ENCODE data around the gene TRANK1. TPM values are rescaled to one million over a fixed set of nuclear protein-coding genes. Genes with fewer than 3 reads are reported as not detected.

TRANK1 gene
- total and polyA plus RNA-seq, 7 experiments from 2014 or later, result 29.6 to 113 (median 75.3) TPM

DNA sequence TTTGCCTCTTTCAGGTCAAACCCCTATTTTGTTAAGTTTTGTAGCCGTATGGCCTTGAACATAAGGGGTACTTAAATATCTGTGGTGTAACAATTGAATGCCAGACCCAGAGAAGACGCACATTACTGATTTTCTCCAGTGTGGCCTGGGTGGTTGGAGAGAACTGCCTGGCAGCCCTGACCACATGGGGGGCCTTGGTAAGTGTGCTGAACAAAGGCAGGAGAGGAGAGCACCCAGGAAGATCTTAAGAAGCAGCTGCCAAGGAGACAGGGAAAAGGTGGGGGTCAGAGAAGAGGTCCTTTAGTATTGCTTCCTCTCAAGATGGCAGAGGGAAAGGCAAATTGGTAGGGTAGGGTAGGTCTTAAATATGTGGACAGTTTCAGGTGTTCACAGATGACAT is 35.7 kb downstream of the TRANK1 start:
- H3K36me3 ChIP-seq (ENCODE audit: control insufficient read depth in 2 of 3, insufficient read depth in 3 of 3, low read length in 3 of 3), result no peaks in the 10 kb centered on the region
- ChIA-PET POLR2A (interaction anchor here (0.6 to 7.0 kb wide), 7 partner anchors 9 to 49 kb away, joined by 3 to 62 read pairs (median 3); partner anchors contain the start of gene TRANK1), CTCF (interaction anchor here (1.1 to 1.7 kb wide), 2 partner anchors 33 to 49 kb away, joined by 4 read pairs; no protein-coding TSS in a partner anchor)
- peak overlapping the region; percentile 94 for H3K27ac ChIP-seq (ENCODE audit: low read depth, low read length)
- peaks cover 0 to 13% (median 5%) of the 10 kb centered on the region in 5 donors for H3K36me3 Mint-ChIP-seq
- DNase-seq, result no peak
- no peaks in the 10 kb centered on the region for H3K9me3 ChIP-seq (ENCODE audit: control insufficient read depth in 2 of 3, low read length in 3 of 3)
- peak overlapping the region; percentile 90 to 100 (median 95) for H3K27ac Mint-ChIP-seq
- H3K4me3 ChIP-seq (ENCODE audit: low read length), result no peak overlapping the region
- H3K27me3 Mint-ChIP-seq, result no peaks in the 10 kb centered on the region
- intact Hi-C loops (cut with micrococcal nuclease), result loop anchor here (2.0 kb wide), 2 partner anchors 36 to 40 kb away; partner anchors contain the start of gene TRANK1 (in 1 of the 2)
- H3K9me3 Mint-ChIP-seq, result no peaks in the 10 kb centered on the region
- no peaks in the 10 kb centered on the region for H3K27me3 ChIP-seq (ENCODE audit: control insufficient read depth in 2 of 2, insufficient read depth in 2 of 2, low read length in 2 of 2)
- ATAC-seq, result no peak
- H3K4me1 Mint-ChIP-seq, result peaks cover 44 to 75% (median 69%) of the 10 kb centered on the region in 7 donors
- peaks cover 40 to 45% of the 10 kb centered on the region in 2 donors for H3K4me1 ChIP-seq (ENCODE audit: control insufficient read depth in 2 of 2, insufficient read depth in 2 of 2, low read length in 2 of 2)
- H3K4me3 Mint-ChIP-seq, result peak overlapping the region; percentile 89 to 100 (median 95)

DNA sequence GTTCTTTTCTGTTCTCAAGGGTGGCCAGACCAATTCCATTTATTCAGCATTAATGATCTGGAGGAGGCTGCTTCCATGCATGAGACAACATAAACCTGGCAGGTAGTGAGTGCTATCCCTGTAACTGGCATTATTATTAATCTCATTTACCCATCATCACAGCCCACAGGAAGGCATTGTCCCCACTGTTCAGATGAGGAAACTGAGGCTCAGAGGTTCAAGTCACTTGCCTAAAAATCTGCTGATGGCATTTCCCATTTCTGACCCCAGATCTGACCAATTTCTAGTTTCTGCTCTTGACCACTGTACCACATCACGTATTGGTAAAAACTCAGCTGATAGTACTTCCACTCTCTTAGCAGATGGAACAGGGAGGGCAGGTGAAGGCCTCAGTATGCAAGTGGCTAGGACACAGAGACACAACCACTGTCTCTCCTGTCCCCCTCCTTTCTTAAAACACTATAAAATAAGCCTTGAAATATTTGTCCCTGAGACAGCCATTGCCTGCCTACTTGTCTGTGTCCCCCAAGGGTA is 36.1 kb downstream of the TRANK1 start:
- Histone ChIP-seq H3K27me3 (ENCODE audit: control insufficient read depth in 2 of 2, insufficient read depth in 2 of 2, low read length in 2 of 2) (no peaks in the 10 kb centered on the region), H3K9me3 (ENCODE audit: control insufficient read depth in 2 of 3, low read length in 3 of 3) (no peaks in the 10 kb centered on the region), H3K27ac (ENCODE audit: low read depth, low read length) (peak overlapping the region; percentile 94), H3K4me3 (ENCODE audit: low read length) (peak overlapping the region; percentile 80), H3K36me3 (ENCODE audit: control insufficient read depth in 2 of 3, insufficient read depth in 3 of 3, low read length in 3 of 3) (no peaks in the 10 kb centered on the region), H3K4me1 (ENCODE audit: control insufficient read depth in 2 of 2, insufficient read depth in 2 of 2, low read length in 2 of 2) (peaks cover 41 to 45% of the 10 kb centered on the region in 2 donors)
- ATAC-seq (no peak), DNase-seq (no peak)
- H3K4me1 Mint-ChIP-seq, result peaks cover 41 to 73% (median 68%) of the 10 kb centered on the region in 7 donors
- H3K9me3 Mint-ChIP-seq, result no peaks in the 10 kb centered on the region
- intact Hi-C loops (cut with micrococcal nuclease), result loop anchor here (1.0 to 2.0 kb wide), 9 partner anchors 8 to 85 kb away; partner anchors contain the start of genes EPM2AIP1 (in 2 of the 2), MLH1 (in 2 of the 2) and TRANK1 (in 2 of the 2)
- no peaks in the 10 kb centered on the region for H3K27me3 Mint-ChIP-seq
- POLR2A ChIA-PET, result interaction anchor here (0.6 to 7.0 kb wide), 6 partner anchors 15 to 84 kb away, joined by 3 to 62 read pairs (median 14); partner anchors contain the start of genes EPM2AIP1, MLH1 and TRANK1
- H3K4me3 Mint-ChIP-seq, result peak overlapping the region; percentile 89 to 100 (median 95)
- peaks cover 0 to 13% (median 5%) of the 10 kb centered on the region in 5 donors for H3K36me3 Mint-ChIP-seq
- CTCF ChIA-PET, result interaction anchor here (0.5 to 1.7 kb wide), 3 partner anchors 33 to 1588 kb away, joined by 3 to 4 read pairs (median 4); no protein-coding TSS in a partner anchor
- H3K27ac Mint-ChIP-seq, result peak overlapping the region; percentile 90 to 100 (median 95)

DNA sequence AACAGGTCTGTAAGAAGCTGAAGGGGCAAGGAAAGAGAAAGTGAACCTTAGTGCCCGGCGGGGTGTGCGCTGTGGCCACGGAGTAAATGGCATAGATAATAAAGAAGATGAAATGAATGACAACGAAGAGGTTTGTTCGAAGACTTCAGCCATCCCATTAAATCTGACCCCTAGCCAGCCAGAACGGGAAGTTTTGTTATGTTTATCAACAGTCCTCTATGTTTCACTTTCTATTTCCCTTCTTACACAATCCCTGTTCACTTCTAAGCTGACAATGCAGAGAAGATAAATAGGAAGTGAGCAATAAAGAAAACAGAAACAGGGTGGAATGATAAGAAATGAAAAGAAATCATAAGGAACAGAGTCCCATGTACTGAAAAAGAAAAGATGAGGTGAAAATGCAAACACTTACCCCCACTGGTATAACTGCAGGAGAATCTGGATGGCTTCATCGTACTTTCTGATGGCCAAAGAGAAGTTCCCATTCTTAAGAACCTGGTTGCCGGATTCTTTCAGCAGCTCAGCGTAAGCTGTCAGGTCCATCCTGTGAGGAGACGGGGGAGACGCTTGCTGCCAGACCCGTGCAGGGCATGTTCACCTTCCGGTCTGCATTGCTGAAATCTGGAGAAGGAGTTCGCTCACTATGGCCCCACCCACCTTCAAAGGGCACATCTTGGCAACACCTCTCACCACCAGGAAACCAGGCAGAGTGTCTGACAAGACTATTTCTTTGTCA is 36.8 kb downstream of the TRANK1 start:
- Mint-ChIP-seq H3K36me3 (peaks cover 5 to 18% (median 10%) of the 10 kb centered on the region in 5 donors), H3K27me3 (no peaks in the 10 kb centered on the region), H3K4me1 (peaks cover 42 to 73% (median 68%) of the 10 kb centered on the region in 7 donors), H3K9me3 (no peaks in the 10 kb centered on the region), H3K27ac (peak overlapping the region; percentile 90 to 100 (median 95)), H3K4me3 (peak overlapping the region; percentile 89 to 100 (median 95))
- H3K4me3 ChIP-seq (ENCODE audit: low read length), result peak overlapping the region; percentile 80
- H3K9me3 ChIP-seq (ENCODE audit: control insufficient read depth in 2 of 3, low read length in 3 of 3), result no peaks in the 10 kb centered on the region
- H3K4me1 ChIP-seq (ENCODE audit: control insufficient read depth in 2 of 2, insufficient read depth in 2 of 2, low read length in 2 of 2), result peaks cover 44 to 46% of the 10 kb centered on the region in 2 donors
- peak; percentile 32 to 74 (median 65) for DNase-seq
- peak overlapping the region; percentile 94 for H3K27ac ChIP-seq (ENCODE audit: low read depth, low read length)
- peaks cover 0 to 3% (median 0%) of the 10 kb centered on the region in 3 experiments for H3K36me3 ChIP-seq (ENCODE audit: control insufficient read depth in 2 of 3, insufficient read depth in 3 of 3, low read length in 3 of 3)
- intact Hi-C loops (cut with micrococcal nuclease), result loop anchor here (1.0 to 2.0 kb wide), 9 partner anchors 8 to 85 kb away; partner anchors contain the start of genes EPM2AIP1 (in 2 of the 2), MLH1 (in 2 of the 2) and TRANK1 (in 2 of the 2)
- no peaks in the 10 kb centered on the region for H3K27me3 ChIP-seq (ENCODE audit: control insufficient read depth in 2 of 2, insufficient read depth in 2 of 2, low read length in 2 of 2)
- peak; percentile 73 for ATAC-seq
- POLR2A ChIA-PET, result interaction anchor here (0.7 to 7.0 kb wide), 10 partner anchors 14 to 202 kb away, joined by 3 to 62 read pairs (median 4); partner anchors contain the start of genes EPM2AIP1, MLH1 and TRANK1
- CTCF ChIA-PET, result interaction anchor here (0.5 to 1.7 kb wide), 3 partner anchors 32 to 1589 kb away, joined by 3 to 4 read pairs (median 4); no protein-coding TSS in a partner anchor

DNA sequence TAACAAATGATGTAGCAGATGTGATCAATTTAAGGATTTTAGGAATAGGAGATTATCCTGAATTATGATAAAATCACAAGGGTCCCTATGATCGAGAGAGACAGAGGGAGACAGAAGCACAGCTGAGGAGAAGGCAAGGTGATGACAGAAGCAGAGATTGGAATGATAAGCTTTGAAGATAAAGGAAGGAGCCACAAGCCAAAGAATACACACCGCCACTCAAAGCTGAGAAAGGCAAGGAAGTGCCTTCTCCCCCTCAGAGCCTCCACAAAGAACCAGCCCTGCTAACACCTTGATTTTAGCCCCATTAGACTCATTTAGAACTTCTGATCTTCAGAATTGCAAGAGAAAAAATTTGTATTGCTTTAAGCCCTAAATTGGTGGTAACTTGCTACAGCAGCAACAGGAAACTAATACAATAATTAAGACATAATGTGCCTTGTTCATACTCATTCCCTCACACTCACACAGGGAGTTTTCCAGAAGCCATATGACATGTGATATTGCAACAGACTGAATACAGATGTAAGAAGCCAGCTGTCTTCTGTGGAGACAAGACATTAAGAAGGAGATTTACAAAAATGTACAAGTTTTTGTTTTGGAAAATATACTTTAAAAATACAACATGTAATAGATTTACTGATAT is 38.2 kb downstream of the TRANK1 start:
- Histone ChIP-seq H3K4me3 (ENCODE audit: low read length) (peak overlapping the region; percentile 50), H3K9me3 (ENCODE audit: control insufficient read depth in 2 of 3, low read length in 3 of 3) (no peaks in the 10 kb centered on the region), H3K4me1 (ENCODE audit: control insufficient read depth in 2 of 2, insufficient read depth in 2 of 2, low read length in 2 of 2) (peaks cover 30 to 49% of the 10 kb centered on the region in 2 donors), H3K36me3 (ENCODE audit: control insufficient read depth in 2 of 3, insufficient read depth in 3 of 3, low read length in 3 of 3) (peaks cover 0 to 7% (median 0%) of the 10 kb centered on the region in 3 experiments), H3K27me3 (ENCODE audit: control insufficient read depth in 2 of 2, insufficient read depth in 2 of 2, low read length in 2 of 2) (no peaks in the 10 kb centered on the region), H3K27ac (ENCODE audit: low read depth, low read length) (peak overlapping the region; percentile 94)
- Mint-ChIP-seq H3K27me3 (no peaks in the 10 kb centered on the region), H3K27ac (peak overlapping the region; percentile 83 to 97 (median 92)), H3K36me3 (peaks cover 9 to 32% (median 22%) of the 10 kb centered on the region in 5 donors), H3K4me1 (peaks cover 44 to 75% (median 73%) of the 10 kb centered on the region in 7 donors), H3K4me3 (peak overlapping the region; percentile 84 to 100 (median 92)), H3K9me3 (no peaks in the 10 kb centered on the region)
- ATAC-seq (peak; percentile 33), DNase-seq (peak in 5 of 9 donors; percentile 26 to 42 (median 34))
- intact Hi-C loops (cut with micrococcal nuclease), result no loop called here
- ChIA-PET POLR2A (interaction anchor here (0.6 to 7.0 kb wide), 11 partner anchors 9 to 86 kb away, joined by 3 to 62 read pairs (median 3); partner anchors contain the start of genes EPM2AIP1, MLH1 and TRANK1), CTCF (interaction anchor here (2.7 to 4.3 kb wide), 2 partner anchors 12 to 52 kb away, joined by 8 to 27 read pairs; no protein-coding TSS in a partner anchor)

DNA sequence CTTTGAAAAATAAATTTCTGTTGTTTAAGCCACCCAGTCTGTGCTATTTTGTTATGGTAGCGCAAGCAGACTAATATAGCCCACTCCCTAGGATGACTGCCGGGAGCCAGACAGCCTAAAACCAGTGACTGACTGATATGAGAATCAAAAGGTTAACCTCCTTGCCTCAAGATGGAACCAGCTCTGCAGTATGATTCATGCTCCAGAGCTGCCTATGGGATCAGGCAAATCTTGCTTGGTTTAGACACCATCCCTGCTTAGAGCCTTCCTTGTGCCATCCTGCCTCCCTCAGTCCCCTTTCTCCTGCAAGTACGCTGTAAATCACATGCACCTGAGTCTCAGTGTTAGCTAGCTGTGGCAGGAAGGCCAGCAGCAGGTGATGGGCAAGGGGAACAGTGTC is 39.3 kb downstream of the TRANK1 start:
- Histone ChIP-seq H3K36me3 (ENCODE audit: control insufficient read depth in 2 of 3, insufficient read depth in 3 of 3, low read length in 3 of 3) (peaks cover 0 to 8% (median 4%) of the 10 kb centered on the region in 3 experiments), H3K27me3 (ENCODE audit: control insufficient read depth in 2 of 2, insufficient read depth in 2 of 2, low read length in 2 of 2) (no peaks in the 10 kb centered on the region), H3K4me1 (ENCODE audit: control insufficient read depth in 2 of 2, insufficient read depth in 2 of 2, low read length in 2 of 2) (peaks cover 35 to 58% of the 10 kb centered on the region in 2 donors), H3K27ac (ENCODE audit: low read depth, low read length) (peak overlapping the region; percentile 94), H3K4me3 (ENCODE audit: low read length) (peak overlapping the region; percentile 50), H3K9me3 (ENCODE audit: control insufficient read depth in 2 of 3, low read length in 3 of 3) (no peaks in the 10 kb centered on the region)
- peak overlapping the region; percentile 84 to 100 (median 92) for H3K4me3 Mint-ChIP-seq
- ChIA-PET CTCF (interaction anchor here (1.1 to 4.3 kb wide), 3 partner anchors 11 to 53 kb away, joined by 3 to 27 read pairs (median 8); no protein-coding TSS in a partner anchor), POLR2A (interaction anchor here (0.9 to 7.0 kb wide), 6 partner anchors 12 to 87 kb away, joined by 3 to 62 read pairs (median 14); partner anchors contain the start of genes EPM2AIP1, MLH1 and TRANK1)
- peak overlapping the region; percentile 68 to 97 (median 92) for H3K27ac Mint-ChIP-seq
- H3K4me1 Mint-ChIP-seq, result peaks cover 50 to 86% (median 81%) of the 10 kb centered on the region in 7 donors
- ATAC-seq (no peak), DNase-seq (no peak)
- H3K36me3 Mint-ChIP-seq, result peaks cover 9 to 39% (median 28%) of the 10 kb centered on the region in 5 donors
- H3K9me3 Mint-ChIP-seq, result no peaks in the 10 kb centered on the region
- intact Hi-C loops (cut with micrococcal nuclease), result no loop called here
- no peaks in the 10 kb centered on the region for H3K27me3 Mint-ChIP-seq

Measured in naive thymus-derived CD4-positive, alpha-beta T cell (primary cell).